GM21360 (cell line): Measurements from ENCODE around the gene AGFG2.
A peak's percentile ranks its signal among the peaks of the same experiment; 100 is the strongest.

Experiments
- ATAC-seq: cut with Tn5 transposase; IDR thresholded peaks from one replicate; pipeline ENCODE4 v1.9.1; 2021; ENCODE audit warnings: mild to moderate bottlenecking, moderate library complexity; ENCODE audit not compliant: unreplicated experiment

AGFG2 gene

GRCh38 chr7:100584054-100584682, 45.2 kb downstream of the AGFG2 start:
- no peak for ATAC-seq

- no peak for ATAC-seq
Measured at GRCh38 chr7:100584683-100585510, 45.9 kb downstream of the AGFG2 start.

- ATAC-seq: peak; percentile 20
Measured at GRCh38 chr7:100585511-100586265, 46.7 kb downstream of the AGFG2 start, which contains the start of gene LRCH4. TSS of gene LRCH4 (minus strand) at chr7:100586129. CDS start at chr7:100586100, 29 bp downstream.

- peak; percentile 83 for ATAC-seq
Measured at GRCh38 chr7:100586266-100587025, 47.4 kb downstream of the AGFG2 start, which contains the start of gene FBXO24. TSS of gene FBXO24 (plus strand) at chr7:100586328. CDS start at chr7:100586626, 298 bp downstream.

- no peak for ATAC-seq
Measured at GRCh38 chr7:100588438-100588837, 49.4 kb downstream of the AGFG2 start.

GRCh38 chr7:100589341-100589947, 50.4 kb downstream of the AGFG2 start:
- no peak for ATAC-seq

GRCh38 chr7:100590077-100590737, 51.2 kb downstream of the AGFG2 start:
- ATAC-seq: no peak

- ATAC-seq: no peak
Measured at GRCh38 chr7:100591596-100591995, 52.6 kb downstream of the AGFG2 start.

- no peak for ATAC-seq
Measured at GRCh38 chr7:100595188-100595587, 56.2 kb downstream of the AGFG2 start.

GRCh38 chr7:100598425-100598824, 59.4 kb downstream of the AGFG2 start:
- ATAC-seq: no peak

- no peak for ATAC-seq
Measured at GRCh38 chr7:100599911-100600729, 61.1 kb downstream of the AGFG2 start.

GRCh38 chr7:100600730-100601038, 61.7 kb downstream of the AGFG2 start:
- no peak for ATAC-seq

- ATAC-seq: no peak
Measured at GRCh38 chr7:100602889-100603725, 64.1 kb downstream of the AGFG2 start.

- no peak for ATAC-seq
Measured at GRCh38 chr7:100603726-100604027, 64.7 kb downstream of the AGFG2 start.

GRCh38 chr7:100604028-100604975, 65.3 kb downstream of the AGFG2 start:
- no peak for ATAC-seq

- ATAC-seq: no peak
Measured at GRCh38 chr7:100604976-100605911, 66.2 kb downstream of the AGFG2 start.
